ENCODE measurements around the gene PSMB5.

PSMB5 gene

DNA sequence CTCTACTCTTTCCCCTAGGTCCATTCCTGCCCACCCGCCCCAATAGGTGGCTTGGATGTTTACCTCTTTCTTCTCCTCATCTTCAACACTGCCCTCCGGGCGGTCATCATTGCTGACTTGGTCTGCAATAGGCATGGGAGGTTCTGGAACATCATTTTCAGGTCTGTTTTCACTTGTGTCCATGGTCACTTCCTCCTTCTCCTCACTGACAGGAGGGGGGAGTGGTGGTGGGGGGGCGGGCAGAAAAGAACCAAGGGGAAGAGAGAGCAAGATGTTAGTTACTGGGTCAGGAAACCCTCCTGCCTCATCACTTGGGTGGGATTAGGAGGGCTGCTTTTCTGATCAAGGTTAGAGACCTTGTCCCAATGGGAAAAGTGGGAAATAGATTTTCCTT, 34.7 kb upstream of the PSMB5 start:
- H3K9ac ChIP-seq (ENCODE audit: low read length) = no peak overlapping the region
- H3K9me3 ChIP-seq (ENCODE audit: low read length) = no peaks in the 10 kb centered on the region
- H3K4me1 ChIP-seq (ENCODE audit: insufficient read depth, low read length) = peaks cover 18% of the 10 kb centered on the region
- H3K4me3 ChIP-seq (ENCODE audit: low read depth in 1 of 2, low read length in 2 of 2) = no peak overlapping the region
- peaks cover 53% of the 10 kb centered on the region for H3K36me3 ChIP-seq (ENCODE audit: insufficient read depth, low read length)
- peak overlapping the region; percentile 2 for H3K27ac ChIP-seq (ENCODE audit: low read depth, low read length)
- H3K27me3 ChIP-seq (ENCODE audit: control insufficient read depth in 1 of 2, insufficient read depth in 2 of 2, low read length in 2 of 2) = no peaks in the 10 kb centered on the region

DNA sequence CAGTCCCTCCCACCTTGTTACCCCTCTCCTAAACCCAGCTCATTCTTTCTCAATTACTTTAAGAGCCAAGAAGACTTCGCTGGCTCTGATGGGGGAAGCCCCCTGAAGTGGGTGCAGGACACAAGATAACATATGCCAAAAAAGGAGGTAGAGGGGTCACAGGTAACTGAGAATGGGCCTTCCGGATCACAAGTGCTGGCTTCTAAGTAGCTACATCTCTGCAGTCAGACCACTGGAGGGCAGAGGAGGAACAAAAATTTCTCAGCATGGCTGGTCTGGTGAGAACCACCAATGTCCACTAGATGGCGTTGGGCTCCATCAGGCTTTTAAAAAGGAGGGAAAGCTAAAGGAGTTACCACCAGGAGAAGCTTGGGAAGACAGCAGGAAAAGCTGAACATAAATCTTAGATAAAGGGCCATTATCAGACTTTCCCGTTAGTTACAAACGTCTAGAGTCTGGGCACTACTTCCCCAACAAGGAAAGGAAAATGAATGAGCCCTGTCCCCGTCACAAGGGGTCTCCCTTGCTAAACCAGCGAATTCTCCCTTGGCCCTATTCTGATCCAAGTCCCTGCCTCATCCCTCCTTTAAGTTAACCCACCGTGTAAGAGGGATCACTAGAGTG, 34.2 kb upstream of the PSMB5 start:
- H3K9ac ChIP-seq (ENCODE audit: low read length) = no peak overlapping the region

DNA sequence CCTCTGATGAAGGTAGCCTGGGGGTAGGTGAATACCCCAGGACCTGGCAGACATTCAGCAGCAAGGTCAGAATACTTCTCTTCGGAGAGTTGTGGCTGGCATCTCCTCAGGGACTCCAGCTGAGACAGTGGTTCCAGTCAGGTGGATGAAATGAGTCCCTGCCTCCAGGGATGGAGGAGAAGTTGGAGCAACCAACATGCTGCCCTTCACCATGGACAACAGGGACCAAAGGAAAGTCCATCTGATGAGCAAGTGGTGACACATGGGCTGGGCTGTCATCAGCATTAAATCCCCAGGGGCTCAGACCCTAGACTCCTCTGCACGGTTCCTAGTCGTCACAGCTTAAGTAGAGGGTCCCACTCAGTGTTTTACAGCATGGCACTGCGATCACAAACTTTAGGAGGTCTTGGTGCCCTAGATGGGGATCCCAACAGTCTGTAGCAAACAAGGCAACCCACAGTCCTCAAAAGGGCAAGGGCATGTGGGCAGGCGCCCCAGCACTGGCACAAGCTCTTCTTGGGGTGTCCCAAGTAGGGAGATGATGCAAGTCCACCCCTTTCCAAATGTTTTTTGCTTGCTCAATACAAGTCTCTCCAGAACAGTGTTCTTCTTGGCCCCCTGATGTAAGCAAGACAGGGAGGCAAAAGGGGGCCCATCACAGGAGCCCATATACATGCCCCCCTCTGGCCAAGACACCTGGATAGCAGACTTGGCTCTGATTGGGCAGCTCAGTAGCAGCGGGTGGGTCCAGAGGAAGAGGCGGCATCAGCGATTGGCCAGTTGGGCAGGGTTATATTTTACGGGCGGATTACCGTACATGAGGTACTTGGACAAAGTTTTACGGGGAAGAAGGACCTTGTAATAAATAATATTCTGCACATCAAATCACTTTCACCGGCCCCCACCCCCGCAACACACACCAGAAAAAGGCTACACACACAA, 33.4 kb upstream of the PSMB5 start:
- Histone ChIP-seq H3K27me3 (ENCODE audit: control insufficient read depth in 1 of 2, insufficient read depth in 2 of 2, low read length in 2 of 2) (no peaks in the 10 kb centered on the region), H3K9me3 (ENCODE audit: low read length) (no peaks in the 10 kb centered on the region), H3K4me1 (ENCODE audit: insufficient read depth, low read length) (peaks cover 18% of the 10 kb centered on the region), H3K9ac (ENCODE audit: low read length) (no peak overlapping the region), H3K36me3 (ENCODE audit: insufficient read depth, low read length) (peaks cover 57% of the 10 kb centered on the region), H3K4me3 (ENCODE audit: low read depth in 1 of 2, low read length in 2 of 2) (no peak overlapping the region), H3K27ac (ENCODE audit: low read depth, low read length) (no peak overlapping the region)

More for the DNA sequence above, 34.2 kb upstream of the PSMB5 start:
- H3K4me1 ChIP-seq (ENCODE audit: insufficient read depth, low read length) = peaks cover 18% of the 10 kb centered on the region
- peak overlapping the region; percentile 2 for H3K27ac ChIP-seq (ENCODE audit: low read depth, low read length)
- H3K27me3 ChIP-seq (ENCODE audit: control insufficient read depth in 1 of 2, insufficient read depth in 2 of 2, low read length in 2 of 2) = no peaks in the 10 kb centered on the region
- no peaks in the 10 kb centered on the region for H3K9me3 ChIP-seq (ENCODE audit: low read length)
- H3K36me3 ChIP-seq (ENCODE audit: insufficient read depth, low read length) = peaks cover 53% of the 10 kb centered on the region
- H3K4me3 ChIP-seq (ENCODE audit: low read depth in 1 of 2, low read length in 2 of 2) = no peak overlapping the region

DNA sequence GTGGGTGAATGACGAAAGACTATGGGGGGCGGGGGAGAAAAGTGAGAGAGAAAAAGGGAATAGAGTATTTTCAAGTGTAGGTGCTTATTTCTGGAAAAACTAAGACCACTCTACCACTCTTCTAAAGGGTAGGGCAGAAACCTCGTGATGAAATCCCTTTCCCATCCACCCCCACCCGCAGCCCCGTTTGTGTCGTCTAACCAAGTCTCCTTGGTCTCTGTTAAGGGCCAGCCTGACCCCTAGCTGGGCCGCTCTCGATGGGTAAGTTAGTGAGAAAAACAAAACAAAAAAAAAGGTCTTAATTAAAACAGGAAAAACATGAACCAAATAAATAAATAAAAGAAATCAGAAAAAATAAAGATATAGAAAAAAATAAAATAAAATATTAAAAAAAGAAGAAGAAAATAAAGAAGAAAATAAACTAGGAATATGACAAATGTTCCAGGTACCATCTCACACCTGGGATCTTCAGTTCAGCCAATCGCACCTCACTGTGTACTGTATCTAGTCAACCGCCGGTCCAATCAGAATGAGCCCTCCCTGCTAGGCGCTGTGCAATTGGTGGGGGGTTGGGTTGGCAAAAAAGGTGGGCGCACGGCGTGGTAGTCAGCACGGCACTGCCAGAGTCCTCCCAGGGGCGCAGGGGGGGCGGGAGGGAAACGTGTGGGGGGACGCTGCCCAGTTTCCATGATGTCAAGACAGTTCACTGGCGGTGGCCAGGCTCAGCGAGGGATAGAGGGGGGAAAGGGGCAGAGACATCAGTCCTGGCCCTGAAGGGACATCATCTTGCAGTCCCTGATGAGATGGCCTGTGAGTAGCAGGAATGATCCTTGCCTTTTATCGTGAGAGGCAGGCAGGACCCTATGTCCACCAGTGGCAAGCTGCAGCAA, 32.4 kb upstream of the PSMB5 start:
- H3K4me3 ChIP-seq (ENCODE audit: low read depth in 1 of 2, low read length in 2 of 2) = no peak overlapping the region
- no peak overlapping the region for H3K27ac ChIP-seq (ENCODE audit: low read depth, low read length)
- no peaks in the 10 kb centered on the region for H3K27me3 ChIP-seq (ENCODE audit: control insufficient read depth in 1 of 2, insufficient read depth in 2 of 2, low read length in 2 of 2)
- peaks cover 19% of the 10 kb centered on the region for H3K4me1 ChIP-seq (ENCODE audit: insufficient read depth, low read length)
- H3K36me3 ChIP-seq (ENCODE audit: insufficient read depth, low read length) = peaks cover 59% of the 10 kb centered on the region
- H3K9me3 ChIP-seq (ENCODE audit: low read length) = no peaks in the 10 kb centered on the region
- no peak overlapping the region for H3K9ac ChIP-seq (ENCODE audit: low read length)

DNA sequence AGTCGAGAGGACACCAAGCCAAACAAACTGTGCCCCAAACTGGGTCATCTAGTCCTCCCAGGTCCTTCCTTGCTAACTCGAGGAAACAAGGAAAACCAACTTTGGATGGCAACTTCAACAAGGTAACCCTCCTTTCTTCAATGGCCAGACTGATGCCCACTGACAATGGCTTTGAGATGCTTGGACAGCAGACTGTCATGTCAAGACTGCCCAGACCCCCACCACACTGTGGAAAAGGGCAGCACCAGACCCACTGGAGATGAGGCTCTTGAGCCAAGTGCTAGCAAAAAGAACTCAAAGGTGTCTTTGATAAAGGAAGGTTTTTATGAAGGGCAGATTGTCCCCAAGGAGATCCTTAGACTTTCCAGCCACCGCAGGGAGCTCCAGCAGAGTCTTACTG, 31.7 kb upstream of the PSMB5 start:
- Histone ChIP-seq H3K9ac (ENCODE audit: low read length) (no peak overlapping the region), H3K4me1 (ENCODE audit: insufficient read depth, low read length) (peaks cover 16% of the 10 kb centered on the region), H3K36me3 (ENCODE audit: insufficient read depth, low read length) (peaks cover 62% of the 10 kb centered on the region)

DNA sequence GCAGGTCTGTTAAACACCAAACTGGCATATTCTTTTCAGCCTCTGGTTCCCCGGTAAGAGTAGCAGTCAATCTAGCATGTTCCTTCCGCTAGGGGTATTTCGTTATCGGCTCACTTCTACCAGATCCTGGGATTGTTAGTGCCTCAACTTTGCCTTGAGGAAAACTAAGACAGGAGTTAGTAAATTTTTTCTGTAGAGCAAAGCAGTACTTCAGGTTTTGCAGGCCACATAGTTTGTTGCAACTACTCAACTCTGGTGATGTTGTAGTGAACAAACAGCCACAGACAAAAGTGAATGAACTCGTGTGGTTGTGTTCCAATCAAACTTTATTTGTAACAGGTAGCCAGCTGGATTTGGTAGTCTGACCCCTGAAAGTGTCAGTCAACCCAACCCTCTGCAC, 28.9 kb upstream of the PSMB5 start:
- Histone ChIP-seq H3K36me3 (ENCODE audit: insufficient read depth, low read length) (peaks cover 81% of the 10 kb centered on the region), H3K27ac (ENCODE audit: low read depth, low read length) (no peak overlapping the region), H3K9ac (ENCODE audit: low read length) (no peak overlapping the region), H3K27me3 (ENCODE audit: control insufficient read depth in 1 of 2, insufficient read depth in 2 of 2, low read length in 2 of 2) (no peaks in the 10 kb centered on the region), H3K4me3 (ENCODE audit: low read depth in 1 of 2, low read length in 2 of 2) (no peak overlapping the region), H3K4me1 (ENCODE audit: insufficient read depth, low read length) (peaks cover 7% of the 10 kb centered on the region), H3K9me3 (ENCODE audit: low read length) (no peaks in the 10 kb centered on the region)

More for the DNA sequence above, 31.7 kb upstream of the PSMB5 start:
- Histone ChIP-seq H3K27ac (ENCODE audit: low read depth, low read length) (no peak overlapping the region), H3K4me3 (ENCODE audit: low read depth in 1 of 2, low read length in 2 of 2) (no peak overlapping the region), H3K9me3 (ENCODE audit: low read length) (no peaks in the 10 kb centered on the region), H3K27me3 (ENCODE audit: control insufficient read depth in 1 of 2, insufficient read depth in 2 of 2, low read length in 2 of 2) (no peaks in the 10 kb centered on the region)

DNA sequence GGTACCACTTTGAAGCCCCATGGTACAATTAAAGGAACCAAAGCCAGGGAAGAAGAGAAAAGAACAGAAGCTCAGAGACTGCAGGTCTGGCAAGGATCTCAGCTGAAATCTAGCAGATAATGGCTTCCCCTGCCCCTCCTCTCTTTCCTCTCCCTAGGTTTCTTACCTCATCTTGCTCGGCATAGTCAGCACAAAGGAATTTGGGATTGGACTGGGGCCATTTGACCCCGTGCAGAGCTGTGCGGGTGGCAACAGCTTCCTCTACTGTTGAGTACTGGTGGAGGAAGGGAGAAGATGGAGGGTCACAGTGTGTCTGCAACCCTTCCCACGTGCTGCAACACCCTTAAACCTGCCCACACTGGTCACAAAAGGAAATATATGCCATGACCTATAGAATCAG, 27.3 kb upstream of the PSMB5 start:
- H3K36me3 ChIP-seq (ENCODE audit: insufficient read depth, low read length) = peaks cover 71% of the 10 kb centered on the region
- H3K27ac ChIP-seq (ENCODE audit: low read depth, low read length) = no peak overlapping the region
- H3K4me3 ChIP-seq (ENCODE audit: low read depth in 1 of 2, low read length in 2 of 2) = no peak overlapping the region
- peaks cover 7% of the 10 kb centered on the region for H3K4me1 ChIP-seq (ENCODE audit: insufficient read depth, low read length)
- no peaks in the 10 kb centered on the region for H3K27me3 ChIP-seq (ENCODE audit: control insufficient read depth in 1 of 2, insufficient read depth in 2 of 2, low read length in 2 of 2)
- H3K9ac ChIP-seq (ENCODE audit: low read length) = no peak overlapping the region
- H3K9me3 ChIP-seq (ENCODE audit: low read length) = no peaks in the 10 kb centered on the region

DNA sequence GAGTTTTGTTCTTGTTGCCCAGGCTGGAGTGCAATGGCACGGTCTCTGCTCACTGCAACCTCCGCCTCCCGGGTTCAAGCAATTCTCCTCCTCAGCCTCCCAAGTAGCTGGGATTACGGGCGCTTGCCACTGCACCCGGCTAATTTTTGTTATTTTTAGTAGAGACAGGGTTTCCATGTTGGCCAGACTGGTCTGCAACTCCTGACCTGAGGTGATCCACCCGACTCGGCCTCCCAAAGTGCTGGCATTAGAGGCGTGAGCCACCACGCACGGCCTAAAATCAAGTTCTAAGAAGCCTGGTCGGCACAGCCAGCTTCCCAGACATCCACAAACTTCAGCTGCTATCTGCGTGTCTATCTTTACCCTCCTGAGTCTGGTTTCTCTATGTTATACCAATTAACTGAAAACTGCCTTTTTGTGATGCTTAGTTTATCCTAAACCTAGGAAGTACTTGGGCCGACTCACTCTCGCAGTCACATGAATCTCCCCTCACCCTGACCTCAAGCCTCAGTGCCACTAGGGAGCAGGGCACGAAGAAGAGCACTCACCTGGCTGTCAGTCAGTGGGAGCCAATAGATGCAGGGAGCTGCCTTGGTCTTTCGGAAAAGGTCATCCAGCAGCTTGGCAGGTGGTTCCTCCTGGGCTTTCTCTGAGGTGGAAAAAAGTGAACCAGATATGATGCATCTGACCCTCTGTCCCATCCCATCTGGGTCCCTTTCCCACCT, 26.0 kb upstream of the PSMB5 start:
- Histone ChIP-seq H3K27ac (ENCODE audit: low read depth, low read length) (no peak overlapping the region), H3K36me3 (ENCODE audit: insufficient read depth, low read length) (peaks cover 60% of the 10 kb centered on the region), H3K4me3 (ENCODE audit: low read depth in 1 of 2, low read length in 2 of 2) (no peak overlapping the region), H3K27me3 (ENCODE audit: control insufficient read depth in 1 of 2, insufficient read depth in 2 of 2, low read length in 2 of 2) (no peaks in the 10 kb centered on the region), H3K4me1 (ENCODE audit: insufficient read depth, low read length) (peaks cover 20% of the 10 kb centered on the region), H3K9ac (ENCODE audit: low read length) (no peak overlapping the region), H3K9me3 (ENCODE audit: low read length) (no peaks in the 10 kb centered on the region)

DNA sequence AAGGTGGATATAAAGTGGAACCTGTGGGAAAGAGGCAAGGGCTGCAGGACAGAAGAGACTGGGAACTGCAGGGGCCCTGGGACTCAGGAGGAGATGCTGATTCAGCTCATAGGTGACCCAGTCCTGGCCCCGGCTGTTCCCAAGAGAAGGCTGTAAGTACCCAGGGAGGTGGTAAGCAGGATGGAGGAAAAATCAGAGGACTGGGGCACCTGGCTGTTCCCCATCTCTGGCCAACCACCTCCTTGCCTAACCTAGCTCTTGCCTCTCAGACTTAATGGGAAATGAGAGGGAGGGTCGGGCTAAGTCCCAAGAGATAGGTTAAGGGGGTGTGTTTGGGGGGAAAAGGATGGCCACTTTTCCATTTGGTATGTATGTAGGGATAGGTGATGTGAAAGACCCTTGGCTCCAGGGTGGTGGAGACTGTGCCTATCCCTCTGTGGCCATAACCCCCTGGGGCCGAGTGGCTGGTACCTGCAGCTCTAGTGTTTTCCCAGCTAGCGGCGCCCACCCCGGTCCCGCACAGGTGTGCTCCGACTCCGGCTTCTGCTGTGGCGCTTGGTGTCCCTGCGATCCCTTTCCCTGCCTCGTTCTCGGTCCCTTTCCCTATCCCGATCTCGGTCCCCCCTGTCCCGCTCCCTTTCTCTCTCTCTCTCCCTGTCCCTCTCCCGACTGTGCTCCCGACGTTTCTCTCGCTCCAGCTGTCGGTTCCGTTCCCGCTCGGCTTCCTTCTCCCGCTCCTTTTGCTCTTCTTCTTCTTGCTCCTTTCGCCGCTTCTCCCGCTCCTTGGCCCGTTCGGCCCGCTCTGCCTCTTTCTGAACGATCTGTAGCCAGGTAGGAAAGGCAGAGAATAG, 24.2 kb upstream of the PSMB5 start:
- no peaks in the 10 kb centered on the region for H3K9me3 ChIP-seq (ENCODE audit: low read length)
- no peaks in the 10 kb centered on the region for H3K27me3 ChIP-seq (ENCODE audit: control insufficient read depth in 1 of 2, insufficient read depth in 2 of 2, low read length in 2 of 2)
- peaks cover 45% of the 10 kb centered on the region for H3K36me3 ChIP-seq (ENCODE audit: insufficient read depth, low read length)
- H3K27ac ChIP-seq (ENCODE audit: low read depth, low read length) = no peak overlapping the region
- H3K4me3 ChIP-seq (ENCODE audit: low read depth in 1 of 2, low read length in 2 of 2) = no peak overlapping the region
- peaks cover 25% of the 10 kb centered on the region for H3K4me1 ChIP-seq (ENCODE audit: insufficient read depth, low read length)
- no peak overlapping the region for H3K9ac ChIP-seq (ENCODE audit: low read length)
